GM23248 (cell line): ENCODE results near the gene GPR160.

Experiments
- EZH2 ChIP-seq: fragments of 200-600 bp; sonication (generic); IDR thresholded peaks from 2 replicates; pipeline ENCODE4 v1.6.1; 2018; ENCODE audit warnings: antibody characterized with exemption, mild to moderate bottlenecking; ENCODE audit not compliant: insufficient read depth, poor library complexity, severe bottlenecking
- EZH2phosphoT487 ChIP-seq: fragments of 200-600 bp; sonication (generic); IDR thresholded peaks from 2 replicates; pipeline ENCODE4 v1.6.1; 2018; ENCODE audit warnings: antibody characterized with exemption, moderate library complexity, mild to moderate bottlenecking, low read depth; ENCODE audit not compliant: insufficient read depth

GRCh38 chr3:170064108-170064507 is 26.3 kb downstream of the GPR160 start:
- TF ChIP-seq EZH2, result no peak
- no peak for TF ChIP-seq EZH2phosphoT487
